ENCODE results near the gene HSF2BP.
"Not testable (repeated sequence)": the region's sequence is repeated elsewhere in the genome, so short reads cannot be mapped to it uniquely, and the experiment has no call there.

Gene HSF2BP

GRCh38 chr21:43616861-43617260, 42.4 kb downstream of the HSF2BP start:
- not testable (repeated sequence) for DNase-seq

GRCh38 chr21:43614839-43615238, 44.4 kb downstream of the HSF2BP start:
- no peak for DNase-seq

GRCh38 chr21:43613755-43614638, 45.3 kb downstream of the HSF2BP start:
- no peak for DNase-seq

DNA sequence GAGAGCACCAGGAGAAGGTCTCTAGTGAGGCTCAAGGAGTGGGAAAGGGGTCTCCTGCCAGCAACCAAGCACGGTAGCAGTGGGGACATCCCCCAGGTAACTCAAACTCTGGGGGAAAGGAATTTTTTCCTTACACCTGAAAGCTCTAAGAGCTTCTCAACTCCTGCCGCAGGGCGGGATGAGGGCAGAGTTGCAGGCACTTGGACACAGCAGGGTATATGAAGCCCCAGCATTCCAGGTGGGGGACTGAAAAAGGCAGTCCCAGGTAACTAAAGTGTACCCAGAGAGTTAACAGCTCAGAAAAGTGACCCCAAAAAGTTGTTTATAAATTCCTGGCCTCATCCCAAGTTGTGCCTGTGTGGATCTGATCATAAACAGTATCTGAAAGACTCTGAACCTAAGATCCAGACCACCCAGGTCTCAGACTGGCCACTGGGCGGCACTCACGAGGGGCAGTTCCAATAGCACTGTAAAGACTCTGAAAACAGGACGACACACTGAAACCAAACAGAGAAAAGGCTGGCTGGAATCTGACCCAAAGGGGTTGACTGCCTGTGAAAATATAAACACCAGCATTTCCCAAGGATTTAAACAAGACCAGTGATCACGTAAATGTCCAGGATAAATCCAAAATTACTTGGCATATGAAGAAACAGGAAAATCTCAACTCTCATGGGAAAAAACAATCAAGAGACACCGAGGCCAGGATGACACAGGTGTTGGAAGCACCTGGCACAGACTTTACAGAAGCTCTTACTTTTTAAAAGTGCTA, 47.5 kb downstream of the HSF2BP start:
- DNase-seq = no peak

DNA sequence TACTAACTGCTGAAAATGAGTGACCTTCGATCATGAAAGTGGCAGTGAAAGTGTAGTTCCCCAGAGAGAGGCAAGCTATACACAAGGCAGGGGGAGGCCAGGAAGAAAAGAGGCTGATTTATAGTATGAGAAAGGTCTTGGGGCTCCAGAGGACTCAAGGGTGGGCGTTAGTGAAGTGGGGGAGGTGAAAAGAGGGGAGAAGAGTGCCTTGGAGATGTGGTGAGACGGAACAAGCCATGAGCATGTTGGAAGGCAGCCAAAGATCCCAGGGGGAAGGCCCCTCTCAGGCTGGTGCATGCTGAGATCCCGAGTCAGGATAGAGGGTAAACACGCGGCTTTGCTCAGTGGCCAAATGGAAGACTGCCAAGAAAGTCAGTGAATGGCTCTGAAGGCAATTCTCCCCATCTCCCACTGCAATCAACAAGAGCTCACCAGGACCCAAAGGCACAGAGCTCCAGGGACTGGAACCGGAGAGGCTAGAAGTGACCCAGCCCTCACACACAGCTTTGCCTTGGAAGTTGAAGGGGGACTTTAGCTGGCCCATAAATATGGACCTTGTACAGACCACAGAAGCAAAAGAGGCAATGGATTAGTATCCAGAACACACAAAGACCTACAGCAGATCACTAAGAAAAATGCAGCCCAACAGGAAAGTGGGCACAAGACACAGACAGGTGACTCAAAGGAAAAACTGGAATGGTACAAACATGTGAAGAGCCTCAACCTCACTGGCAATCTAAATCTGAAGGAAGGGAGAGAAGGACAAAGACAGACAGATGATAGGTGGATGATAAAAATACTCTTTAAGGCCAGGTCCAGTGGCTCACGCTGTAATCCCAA, 49.6 kb downstream of the HSF2BP start:
- DNase-seq = no peak

GRCh38 chr21:43608664-43609063, 50.6 kb downstream of the HSF2BP start:
- no peak for DNase-seq

- no peak for DNase-seq
Measured at GRCh38 chr21:43608225-43608624, 51.1 kb downstream of the HSF2BP start.

GRCh38 chr21:43605320-43606215, 53.7 kb downstream of the HSF2BP start:
- peak; percentile 6 for DNase-seq

DNA sequence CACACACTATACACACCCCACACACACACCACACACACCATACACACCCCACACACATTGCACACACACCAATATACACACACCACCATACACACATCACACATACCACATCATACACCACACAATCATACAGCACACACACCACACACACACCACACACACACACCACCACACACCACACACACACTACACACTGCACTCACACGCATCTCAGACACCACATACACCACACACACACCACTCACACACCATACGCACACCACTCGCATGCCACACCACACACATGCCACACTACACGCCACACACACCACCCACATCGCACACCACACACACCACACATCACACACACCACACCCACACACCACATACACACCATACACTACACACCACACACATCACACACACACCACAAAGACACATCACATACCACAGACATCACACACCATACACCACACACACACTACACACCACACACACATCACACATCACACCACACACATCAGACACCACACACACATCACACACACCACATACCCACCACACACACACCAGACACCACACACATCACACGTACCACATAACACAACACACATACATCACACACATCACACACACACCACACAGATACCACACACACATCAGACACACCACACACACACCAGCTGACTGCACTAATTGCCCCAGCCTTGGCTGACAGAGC, 54.6 kb downstream of the HSF2BP start:
- DNase-seq = no peak

DNA sequence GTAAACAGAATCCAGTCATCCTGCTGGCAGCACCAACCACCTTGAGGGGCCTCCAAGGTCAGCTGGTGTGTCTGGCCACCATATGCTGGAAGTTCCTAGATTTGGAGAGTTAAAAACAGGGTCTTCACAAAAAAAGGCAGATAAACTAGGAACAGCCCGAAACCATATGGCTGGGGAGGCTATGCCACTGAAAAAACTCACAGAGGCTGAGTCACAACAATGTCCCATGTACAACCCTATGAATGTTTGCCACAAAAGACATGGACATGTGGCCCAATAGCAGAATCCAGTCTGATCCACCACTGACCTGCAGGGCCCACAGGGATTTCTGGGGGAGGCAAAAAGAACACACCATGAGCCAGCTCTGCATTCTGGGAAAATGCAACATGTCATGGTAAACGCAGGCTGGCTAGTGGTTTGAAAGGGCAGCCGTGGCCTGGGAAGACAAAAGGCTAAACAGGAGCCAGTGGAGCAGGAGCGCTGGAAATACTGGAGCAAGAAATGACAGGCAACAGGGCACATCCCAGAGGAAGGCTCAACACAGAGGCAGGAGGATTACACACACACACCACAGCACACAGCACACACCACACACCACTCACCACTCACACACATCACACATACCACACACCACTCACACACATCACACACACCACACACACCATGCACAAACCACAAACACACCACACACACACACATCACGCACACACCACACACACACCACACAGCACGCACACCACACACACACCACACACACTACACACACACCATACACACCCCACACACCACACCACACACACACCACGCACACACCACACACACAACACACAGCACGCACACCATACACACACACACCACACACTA, 55.4 kb downstream of the HSF2BP start:
- no peak for DNase-seq

- no peak for DNase-seq
Measured at GRCh38 chr21:43603233-43603626, 56.1 kb downstream of the HSF2BP start.

GRCh38 chr21:43602266-43603232, 56.7 kb downstream of the HSF2BP start:
- DNase-seq = no peak

DNA sequence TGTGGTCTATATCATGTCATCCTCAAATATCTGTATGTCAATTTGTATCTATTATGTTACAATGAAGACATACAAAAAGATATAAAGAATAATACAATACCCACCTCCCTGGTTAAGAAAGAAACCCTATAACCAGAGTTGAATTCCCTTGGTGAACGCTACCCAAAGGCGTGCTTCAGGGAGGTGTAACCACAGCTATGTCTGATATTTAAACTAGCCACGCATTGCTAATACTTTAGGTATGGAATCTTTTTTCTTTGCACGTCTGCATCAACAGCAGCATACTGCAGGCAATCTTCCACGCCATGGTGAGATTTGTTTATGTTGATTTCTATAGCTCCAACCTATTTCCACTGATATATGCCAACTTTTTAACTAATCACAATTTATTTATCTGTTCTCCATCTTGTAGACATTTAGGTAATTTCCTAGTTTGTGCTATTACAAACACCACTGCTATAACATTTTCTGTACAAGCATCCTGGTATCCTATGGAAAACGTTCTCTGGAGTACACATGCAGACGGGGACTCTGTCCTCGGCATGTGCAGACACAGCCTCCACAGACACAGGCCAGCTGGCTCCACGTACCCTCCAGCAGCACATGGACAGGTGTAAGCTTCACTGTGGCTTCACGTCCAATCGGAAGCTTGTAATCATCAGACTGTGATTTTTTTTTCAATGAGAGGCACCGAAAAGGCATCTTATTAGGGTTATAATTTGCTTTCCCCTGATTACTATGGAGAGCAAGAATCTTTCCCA, 58.5 kb downstream of the HSF2BP start:
- no peak for DNase-seq

DNA sequence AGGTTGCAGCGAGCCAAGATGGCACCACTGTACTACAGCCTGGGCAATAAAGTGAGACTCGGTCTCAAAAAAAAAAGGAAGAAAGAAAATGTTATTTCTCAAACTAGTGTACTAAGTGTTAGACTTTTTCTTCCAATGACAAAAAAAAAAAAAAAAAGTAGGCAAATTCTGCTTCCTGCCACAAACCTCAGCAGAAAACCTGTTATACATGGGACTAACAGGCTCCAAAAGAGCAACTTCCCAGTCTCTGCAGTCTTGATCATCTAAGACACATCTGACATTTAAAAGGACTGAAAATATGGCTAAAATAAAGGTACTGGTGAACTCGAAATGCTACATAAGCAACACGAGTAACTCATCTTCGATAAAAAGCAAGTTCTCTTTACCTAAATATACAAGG, 59.6 kb downstream of the HSF2BP start:
- no peak for DNase-seq

DNA sequence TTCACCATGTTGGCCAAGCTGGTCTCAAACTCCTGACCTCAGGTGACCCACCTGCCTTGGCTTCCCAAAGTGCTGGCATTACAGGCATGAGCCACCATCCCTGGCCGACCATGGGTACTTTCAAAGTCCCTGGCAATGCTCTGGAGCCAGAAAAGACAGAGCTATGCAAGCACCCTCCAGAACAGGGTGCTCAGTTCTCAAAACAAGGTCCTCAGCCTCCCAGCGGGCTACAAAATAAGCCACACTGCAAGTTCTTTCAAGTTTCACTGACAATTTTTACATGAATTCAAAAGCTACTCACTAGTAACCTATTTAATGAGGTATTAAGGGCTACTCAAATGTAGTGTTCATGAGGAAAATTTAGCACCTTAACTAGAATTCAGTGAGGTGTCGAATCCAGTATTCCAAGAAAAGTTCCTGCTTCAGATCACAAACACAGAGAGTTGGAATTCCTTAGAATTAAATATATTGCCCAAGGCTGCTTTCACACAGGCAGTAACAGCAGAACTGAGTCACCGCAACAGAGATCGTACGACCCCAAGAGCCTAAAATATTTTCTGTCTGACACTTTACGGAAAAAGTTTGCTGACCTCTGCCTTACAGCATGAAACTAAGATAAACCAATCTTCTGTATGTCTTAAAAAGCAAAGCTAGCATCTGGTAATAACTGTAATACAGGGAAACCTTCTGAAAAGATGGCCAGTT, 60.7 kb downstream of the HSF2BP start:
- no peak for DNase-seq

- DNase-seq = no peak
Measured at GRCh38 chr21:43597540-43598250, 61.6 kb downstream of the HSF2BP start.

GRCh38 chr21:43597052-43597451, 62.2 kb downstream of the HSF2BP start:
- no peak for DNase-seq
